BJ (cell line): ENCODE data around the gene XPNPEP1. TPM values are rescaled to one million over a fixed set of nuclear protein-coding genes. Genes with fewer than 3 reads are reported as not detected.

Experiments used
- CTCF ChIA-PET: fragments of 350-600 bp; formaldehyde crosslinking; extraction: SDS; loops from one replicate; lab custom pipeline; 2021; ENCODE audit warnings: antibody characterized with exemption, inconsistent platforms; lab: Yijun Ruan, JAX
- POLR2A ChIA-PET: fragments of 300-600 bp; sonication (Branson Sonifier 250); formaldehyde crosslinking; extraction: SDS; loops from one replicate; lab custom pipeline; 2021; ENCODE audit warnings: antibody characterized with exemption; lab: Charles Lee
- DNase-seq: peaks from one replicate; pipeline ENCODE4 v3.0.0-alpha.2; 2011; ENCODE audit warnings: low read depth
- H3K27me3 ChIP-seq: 2 replicates; pipeline ENCODE4 v1.6.0; 2011; ENCODE audit warnings: low read length; ENCODE audit not compliant: control insufficient read depth, insufficient read depth
- H3K36me3 ChIP-seq: 2 replicates; pipeline ENCODE4 v1.5.1; 2011; ENCODE audit warnings: low read length; ENCODE audit not compliant: control insufficient read depth, insufficient read depth
- H3K4me3 ChIP-seq: 2 replicates; pipeline ENCODE4 v1.5.1; 2011; ENCODE audit warnings: low read depth, mild to moderate bottlenecking, control low read depth, low read length
- CTCF ChIP-seq: IDR thresholded peaks from 2 replicates; pipeline ENCODE4 v1.5.1; 2011; ENCODE audit warnings: low read depth, mild to moderate bottlenecking, control low read depth, inconsistent platforms, low read length, moderate library complexity; ENCODE audit not compliant: insufficient read depth
- polyA plus RNA-seq: library from polyadenylated mRNA; depleted of rRNA; stranded (reverse); fragments of >200 nt; gene quantifications from 2 replicates; pipeline ENCODE4 v1.2.3, GENCODE V29; 2011

XPNPEP1 gene
- polyA plus RNA-seq, 1 experiment, result 173 TPM

- TF ChIP-seq CTCF, result no peak
- ChIA-PET CTCF (interaction anchor here (2.3 kb wide), 1 partner anchor 15 kb away, joined by 6 read pairs; no protein-coding TSS in a partner anchor), POLR2A (no interaction called here)
- H3K27me3 ChIP-seq, result no peaks in the 10 kb centered on the region
- no peak overlapping the region for H3K4me3 ChIP-seq
- H3K36me3 ChIP-seq, result no peaks in the 10 kb centered on the region
- no peak for DNase-seq
Observed at GRCh38 chr10:109962247-109962646, 38.9 kb upstream of the XPNPEP1 start.

GRCh38 chr10:109961174-109962001 is 38.1 kb upstream of the XPNPEP1 start:
- no peak for DNase-seq
- Histone ChIP-seq H3K27me3 (no peaks in the 10 kb centered on the region), H3K36me3 (no peaks in the 10 kb centered on the region), H3K4me3 (no peak overlapping the region)
- no peak for TF ChIP-seq CTCF
- POLR2A ChIA-PET, result no interaction called here
- CTCF ChIA-PET, result interaction anchor here (2.3 kb wide), 1 partner anchor 16 kb away, joined by 6 read pairs; no protein-coding TSS in a partner anchor

- no peak for DNase-seq
- Histone ChIP-seq H3K4me3 (no peak overlapping the region), H3K27me3 (no peaks in the 10 kb centered on the region), H3K36me3 (no peaks in the 10 kb centered on the region)
- ChIA-PET POLR2A (no interaction called here), CTCF (interaction anchor here (2.3 kb wide), 1 partner anchor 17 kb away, joined by 6 read pairs; no protein-coding TSS in a partner anchor)
- TF ChIP-seq CTCF, result no peak
Observed at GRCh38 chr10:109960682-109961081, 37.4 kb upstream of the XPNPEP1 start.

- Histone ChIP-seq H3K36me3 (no peaks in the 10 kb centered on the region), H3K27me3 (no peaks in the 10 kb centered on the region), H3K4me3 (no peak overlapping the region)
- TF ChIP-seq CTCF, result no peak
- ChIA-PET POLR2A (no interaction called here), CTCF (no interaction called here)
- DNase-seq, result no peak
Observed at GRCh38 chr10:109959259-109960145, 36.2 kb upstream of the XPNPEP1 start.

- Histone ChIP-seq H3K4me3 (no peak overlapping the region), H3K27me3 (peaks cover 2% of the 10 kb centered on the region; the same call in 1 of the 2 replicates), H3K36me3 (no peaks in the 10 kb centered on the region)
- TF ChIP-seq CTCF, result no peak
- ChIA-PET POLR2A (no interaction called here), CTCF (interaction anchor here (2.0 kb wide), 1 partner anchor 75 kb away, joined by 5 read pairs; no protein-coding TSS in a partner anchor)
- no peak for DNase-seq
Observed at GRCh38 chr10:109958059-109958458, 34.7 kb upstream of the XPNPEP1 start.
